Measurements from ENCODE around the gene ALDH2.
"Not testable (repeated sequence)": the region's sequence is repeated elsewhere in the genome, so short reads cannot be mapped to it uniquely, and the experiment has no call there.

Gene ALDH2

DNA sequence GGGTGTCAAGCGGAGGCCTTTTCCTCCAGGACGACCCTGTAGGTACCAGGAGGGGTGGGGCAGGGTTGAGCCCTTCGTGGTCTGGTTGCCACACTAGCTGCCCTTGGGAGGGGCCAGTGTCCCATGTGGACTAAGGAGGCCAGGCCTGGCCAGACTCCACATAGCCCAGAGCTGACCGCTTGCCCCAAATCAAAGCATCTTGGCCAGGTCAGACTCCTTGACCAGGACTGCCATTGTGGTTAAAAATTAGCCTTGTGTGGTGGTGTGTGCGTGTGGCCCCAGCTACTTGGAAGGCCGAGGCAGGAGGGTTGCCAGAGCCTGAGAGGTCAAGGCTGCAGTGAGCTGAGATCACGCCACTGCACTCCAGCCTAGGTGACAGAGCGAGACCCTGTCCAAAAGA, 24.8 kb downstream of the ALDH2 start:
- DNase-seq, result no peak

- no peak for DNase-seq
These were observed 25.6 kb downstream of the ALDH2 start for GRCh38 chr12:111792155-111792855.

GRCh38 chr12:111792856-111793235, 26.1 kb downstream of the ALDH2 start:
- no peak for DNase-seq

DNA sequence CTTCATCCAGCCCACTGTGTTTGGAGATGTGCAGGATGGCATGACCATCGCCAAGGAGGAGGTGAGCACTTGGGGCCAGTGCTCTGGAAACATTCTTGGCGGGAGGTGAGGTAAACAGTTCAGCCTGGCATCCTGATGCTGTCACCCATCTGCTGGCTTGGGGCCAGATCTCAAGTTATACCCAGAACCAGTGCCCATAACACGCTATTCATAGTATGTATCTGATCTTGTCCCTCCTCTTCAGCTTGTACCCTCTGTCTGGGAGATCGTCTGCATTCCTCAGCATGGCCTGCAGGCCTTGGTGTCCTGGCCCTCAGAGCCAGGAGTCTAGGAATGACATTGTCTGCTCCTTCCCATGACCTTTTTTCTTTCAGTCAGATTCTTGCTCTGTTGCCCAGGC, 31.4 kb downstream of the ALDH2 start:
- DNase-seq, result no peak

GRCh38 chr12:111799758-111800157, 33.0 kb downstream of the ALDH2 start:
- no peak for DNase-seq

DNA sequence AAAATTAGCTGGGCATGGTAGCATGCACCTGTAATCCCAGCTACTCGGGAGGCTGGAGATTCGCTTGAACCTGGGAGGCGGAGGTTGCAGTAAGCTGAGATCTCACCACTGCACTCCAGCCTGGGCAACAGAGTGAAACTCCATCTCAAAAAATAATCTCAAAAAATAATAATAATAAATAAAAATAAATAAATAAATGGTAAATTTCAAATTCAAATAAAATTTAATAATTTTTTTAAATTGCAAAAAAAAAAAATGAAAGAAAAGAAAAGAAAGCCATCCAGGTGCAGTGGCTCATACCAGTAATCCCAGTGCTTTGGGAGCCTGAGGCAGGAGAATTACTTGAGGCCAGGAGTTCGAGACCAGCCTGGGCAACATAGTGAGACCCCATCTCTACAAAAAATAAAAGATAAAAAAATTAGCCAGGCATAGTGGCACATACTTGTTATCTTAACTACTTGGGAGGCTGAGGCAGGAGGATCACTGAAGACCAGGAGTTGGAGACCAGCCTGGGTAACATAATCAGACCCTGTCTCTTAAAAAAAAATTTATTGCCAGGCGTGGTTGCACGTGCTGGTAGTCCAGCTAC, 36.4 kb downstream of the ALDH2 start:
- DNase-seq, result no peak

- DNase-seq, result no peak
These were observed 37.1 kb downstream of the ALDH2 start for GRCh38 chr12:111803851-111804250.

DNA sequence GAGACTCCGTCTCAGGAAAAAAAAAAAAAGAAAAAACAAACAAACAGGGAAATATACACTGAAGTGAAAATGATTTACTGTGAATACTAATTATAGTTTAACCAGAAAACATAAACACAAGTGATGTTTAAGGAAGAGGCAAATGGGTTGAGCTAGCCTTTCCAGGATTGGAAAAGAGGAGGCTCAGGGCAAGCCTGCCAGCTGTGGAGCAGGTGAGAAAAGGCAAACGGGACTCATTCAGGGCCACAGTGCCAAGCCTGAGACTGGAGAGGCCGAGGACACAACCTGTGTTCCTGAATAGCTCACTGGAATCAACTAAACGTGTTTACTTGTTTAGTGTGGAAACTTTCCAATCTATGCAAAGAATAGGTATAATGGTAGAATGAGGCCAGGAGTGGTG, 39.6 kb downstream of the ALDH2 start:
- no peak for DNase-seq

GRCh38 chr12:111807232-111807631, 40.5 kb downstream of the ALDH2 start:
- no peak for DNase-seq

- peak; percentile 72 for DNase-seq
These were observed 46.4 kb downstream of the ALDH2 start for GRCh38 chr12:111812881-111813741.

GRCh38 chr12:111816065-111816615, 49.4 kb downstream of the ALDH2 start:
- DNase-seq, result no peak

DNA sequence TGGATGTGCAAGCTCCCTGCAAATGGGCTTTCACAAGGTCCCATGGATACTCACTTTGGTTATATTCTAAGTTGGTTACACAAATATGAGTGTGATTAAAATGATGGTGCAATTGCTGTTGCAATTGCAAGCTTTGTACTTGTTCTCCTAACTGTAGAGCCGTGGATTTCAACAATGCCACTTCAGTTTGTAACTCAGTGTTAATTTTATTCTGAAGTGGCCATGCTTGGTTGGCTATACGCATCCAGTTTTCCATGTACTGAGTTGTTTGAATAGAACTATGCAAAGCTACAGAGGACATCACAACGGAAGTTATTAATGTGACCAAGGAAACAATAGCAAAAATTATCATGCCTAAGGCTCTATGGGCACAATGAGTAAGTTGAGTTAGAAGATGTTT, 50.2 kb downstream of the ALDH2 start:
- not testable (repeated sequence) for DNase-seq

GRCh38 chr12:111818340-111818739, 51.6 kb downstream of the ALDH2 start:
- DNase-seq, result no peak

DNA sequence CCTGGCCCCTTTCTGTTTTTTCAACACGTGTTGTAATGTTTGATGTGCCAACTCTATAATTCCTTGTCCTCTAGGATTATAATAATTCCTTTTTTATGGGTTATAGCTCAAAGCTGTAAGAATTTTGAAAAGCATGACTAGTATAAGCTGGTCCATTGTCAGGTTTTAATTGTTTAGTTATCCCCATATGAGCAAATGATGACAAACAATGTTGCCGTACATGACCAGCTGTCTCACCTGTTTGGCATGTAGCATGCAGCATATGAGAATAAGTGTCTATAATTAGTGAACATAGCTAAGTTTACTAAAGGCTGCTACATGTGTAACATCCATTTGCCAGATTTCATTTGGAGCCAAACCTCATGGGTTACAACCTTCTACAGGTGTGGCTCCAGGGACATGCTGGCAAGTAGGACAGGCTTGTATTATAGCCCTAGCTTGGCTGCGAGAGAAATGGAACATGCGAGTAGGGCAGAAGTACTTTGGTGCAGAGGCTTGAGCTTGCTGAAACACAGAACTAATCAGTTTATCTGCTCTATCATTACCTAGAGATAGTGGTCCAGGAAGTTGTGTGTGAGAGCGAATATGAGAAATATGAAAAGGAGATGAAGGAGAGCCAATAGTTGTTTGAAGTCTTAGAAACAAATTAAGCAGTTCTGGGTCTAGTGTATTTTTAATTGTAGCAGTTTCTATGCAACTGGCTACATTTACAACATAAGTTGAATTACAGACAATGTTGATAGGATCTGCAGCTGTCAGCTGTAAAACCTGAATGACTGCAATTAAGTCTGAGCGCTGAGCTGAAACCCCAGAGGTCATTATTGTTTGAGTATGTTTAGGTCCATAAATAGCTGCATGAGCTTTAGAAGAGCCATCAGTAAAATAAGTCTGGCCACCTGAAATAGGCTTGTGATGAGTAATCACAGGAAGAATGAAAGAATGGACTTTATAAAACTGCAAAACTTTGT, 52.7 kb downstream of the ALDH2 start:
- DNase-seq, result no peak

GRCh38 chr12:111820828-111821227, 54.1 kb downstream of the ALDH2 start:
- not testable (repeated sequence) for DNase-seq

GRCh38 chr12:111822886-111823285, 56.2 kb downstream of the ALDH2 start:
- DNase-seq, result no peak

DNA sequence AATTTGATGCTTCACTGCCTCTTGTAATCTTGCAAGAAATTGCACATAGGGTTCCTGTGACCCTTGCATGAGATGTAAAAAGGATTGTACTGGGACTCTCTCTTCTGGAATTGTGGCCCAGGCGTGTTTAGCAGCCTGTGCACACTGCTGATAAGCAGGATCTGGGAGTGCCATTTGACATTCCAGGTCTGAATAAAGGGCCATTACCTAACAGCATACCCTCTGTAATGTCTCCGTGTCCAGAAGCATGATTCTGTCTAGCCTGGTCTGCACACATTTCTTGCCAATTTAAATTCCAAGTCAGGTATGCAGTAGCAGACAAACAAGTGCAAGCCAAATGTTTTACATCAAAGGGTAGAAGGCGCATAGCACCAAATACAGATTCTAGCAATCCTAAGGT, 57.2 kb downstream of the ALDH2 start:
- no peak for DNase-seq

DNA sequence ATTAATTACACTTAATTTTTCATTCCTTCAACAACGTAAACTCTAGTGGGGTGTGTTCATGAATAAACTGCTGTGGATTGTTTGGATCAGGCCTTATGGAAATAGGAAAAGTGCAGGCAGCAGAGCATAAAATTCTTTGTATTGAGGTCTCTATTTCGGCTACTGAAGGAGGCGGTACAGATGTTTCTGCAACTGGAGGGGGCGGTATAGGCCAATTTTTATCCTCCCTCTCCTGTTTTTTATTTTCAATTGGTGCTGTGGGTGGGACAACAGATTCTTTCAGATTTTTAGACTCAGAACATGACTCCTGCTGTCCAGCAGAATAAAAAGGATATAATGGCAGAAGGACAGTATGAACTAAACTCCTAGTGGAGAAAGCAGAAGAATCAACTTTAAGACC, 57.6 kb downstream of the ALDH2 start:
- not testable (repeated sequence) for DNase-seq

- DNase-seq, result no peak
These were observed 58.8 kb downstream of the ALDH2 start for GRCh38 chr12:111825509-111825908.

GRCh38 chr12:111826316-111826715, 59.6 kb downstream of the ALDH2 start:
- no peak for DNase-seq

DNA sequence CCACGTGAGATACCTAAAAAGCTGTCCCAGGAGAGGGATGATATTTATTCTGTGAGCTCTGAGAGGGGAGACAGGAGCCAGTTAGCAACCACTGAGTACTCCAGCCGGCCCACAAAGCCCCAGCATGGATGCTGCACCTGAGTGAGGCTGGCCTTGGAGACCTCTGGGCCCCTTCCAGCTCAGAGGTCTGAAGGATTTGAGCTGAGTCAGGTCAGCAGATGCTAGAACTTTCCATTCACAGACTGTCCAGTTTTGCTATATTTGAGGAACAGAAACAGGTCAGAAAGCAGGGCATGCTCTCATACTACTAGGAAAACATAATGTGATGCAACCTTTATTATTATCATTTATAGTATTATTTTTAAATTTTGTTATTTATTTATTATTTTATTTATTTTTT, 60.3 kb downstream of the ALDH2 start:
- no peak for DNase-seq

DNA sequence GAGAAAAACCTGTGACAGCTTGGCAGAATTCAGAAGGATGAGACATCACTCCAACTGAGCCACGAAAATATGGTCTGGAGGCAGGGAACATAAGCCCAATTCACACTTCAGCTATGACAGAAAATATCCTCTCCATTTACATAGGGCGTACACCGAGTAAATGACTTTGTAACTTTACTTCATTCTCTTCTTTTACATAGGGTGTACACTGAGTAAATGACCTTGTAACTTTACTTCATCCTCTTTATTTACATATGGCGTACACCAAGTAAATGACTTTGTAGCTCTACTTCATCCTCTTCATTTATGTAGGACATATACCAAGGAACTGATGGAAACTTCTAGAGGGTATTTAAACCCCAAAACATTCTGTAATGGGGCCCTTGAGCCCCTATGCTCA, 61.2 kb downstream of the ALDH2 start:
- DNase-seq, result no peak

Data from NCI-H2171 (cell line).